Fibroblast of the aortic adventitia (primary cell): ENCODE measurements around the gene CD164L2. TPM values are rescaled to one million over a fixed set of nuclear protein-coding genes. Genes with fewer than 3 reads are reported as not detected.
A peak's percentile ranks its signal among the peaks of the same experiment; 100 is the strongest.

Experiments
- DNase-seq: peaks from one replicate; pipeline ENCODE4 v3.0.0-alpha.2; 2010; ENCODE audit warnings: low read depth
- H3K4me3 ChIP-seq: 2 replicates; pipeline ENCODE4 v1.5.1; 2011; ENCODE audit warnings: low read depth, mild to moderate bottlenecking, control low read depth, low read length, moderate library complexity
- CTCF ChIP-seq: IDR thresholded peaks from 2 replicates; pipeline ENCODE4 v1.5.1; 2011; ENCODE audit warnings: mild to moderate bottlenecking, low read length, control low read depth, inconsistent platforms; ENCODE audit not compliant: insufficient read depth
- total RNA-seq: library from RNA; depleted of rRNA; stranded (reverse); fragments of >200 nt; gene quantifications from 2 replicates; pipeline ENCODE4 v1.2.3, GENCODE V29; 2012; ENCODE audit warnings: low replicate concordance

Gene CD164L2
- total RNA-seq, 1 donor, result not detected

GRCh38 chr1:27343639-27344025, 39.5 kb downstream of the CD164L2 start:
- no peak for TF ChIP-seq CTCF
- no peak for DNase-seq
- no peak overlapping the region for H3K4me3 ChIP-seq

GRCh38 chr1:27342778-27343638, 40.1 kb downstream of the CD164L2 start:
- no peak for TF ChIP-seq CTCF

GRCh38 chr1:27342391-27342777, 40.7 kb downstream of the CD164L2 start:
- DNase-seq, result no peak
- no peak for TF ChIP-seq CTCF
- no peak overlapping the region for H3K4me3 ChIP-seq

More at GRCh38 chr1:27342778-27343638, 40.1 kb downstream of the CD164L2 start:
- no peak overlapping the region for H3K4me3 ChIP-seq
- DNase-seq, result no peak

GRCh38 chr1:27341525-27342252, 41.4 kb downstream of the CD164L2 start, which contains the start of gene SYTL1:
SYTL1 (plus strand) TSS chr1:27342022; CDS start chr1:27345335, 3,313 bp downstream.
- peak; percentile 44 for DNase-seq
- TF ChIP-seq CTCF, result no peak
- no peak within 1 kb of the TSS for H3K4me3 ChIP-seq

GRCh38 chr1:27339213-27339612, 43.9 kb downstream of the CD164L2 start:
- no peak overlapping the region for H3K4me3 ChIP-seq
- TF ChIP-seq CTCF, result no peak
- DNase-seq, result no peak

- TF ChIP-seq CTCF, result no peak
- DNase-seq, result no peak
- no peak overlapping the region for H3K4me3 ChIP-seq
These were observed 44.4 kb downstream of the CD164L2 start for GRCh38 chr1:27338751-27339150.
